HEK293 (cell line): ENCODE measurements around the gene GPR162.
A peak's percentile ranks its signal among the peaks of the same experiment; 100 is the strongest.

Source experiments
- GFI1B ChIP-seq: fragments of 450-650 bp; formaldehyde crosslinking; IDR thresholded peaks from 2 replicates; pipeline ENCODE4 v1.5.1; 2016; ENCODE audit warnings: missing biosample characterization, missing genetic modification characterization
- GLIS1 ChIP-seq: fragments of 450-650 bp; formaldehyde crosslinking; IDR thresholded peaks from 2 replicates; pipeline ENCODE4 v1.5.1; 2016; ENCODE audit warnings: missing biosample characterization, missing genetic modification characterization
- IKZF3 ChIP-seq: fragments of 450-650 bp; IDR thresholded peaks from 2 replicates; pipeline ENCODE4 v1.5.0; 2018; ENCODE audit warnings: missing biosample characterization, mild to moderate bottlenecking, missing genetic modification characterization, moderate library complexity
- KLF16 ChIP-seq: fragments of 450-650 bp; formaldehyde crosslinking; IDR thresholded peaks from 2 replicates; pipeline ENCODE4 v1.5.1; 2017; ENCODE audit warnings: missing biosample characterization, missing genetic modification characterization
- OSR2 ChIP-seq: fragments of 450-650 bp; formaldehyde crosslinking; IDR thresholded peaks from 2 replicates; pipeline ENCODE4 v1.5.1; 2016; ENCODE audit warnings: missing biosample characterization, missing genetic modification characterization
- SCRT2 ChIP-seq: fragments of 450-650 bp; formaldehyde crosslinking; IDR thresholded peaks from 2 replicates; pipeline ENCODE4 v1.5.1; 2016; ENCODE audit warnings: missing biosample characterization, missing genetic modification characterization
- SP2 ChIP-seq: fragments of 450-650 bp; formaldehyde crosslinking; IDR thresholded peaks from 2 replicates; pipeline ENCODE4 v1.5.1; 2016; ENCODE audit warnings: missing biosample characterization, missing genetic modification characterization
- SP3 ChIP-seq: fragments of 450-650 bp; formaldehyde crosslinking; IDR thresholded peaks from 2 replicates; pipeline ENCODE4 v1.5.1; 2016; ENCODE audit warnings: missing biosample characterization, missing genetic modification characterization
- ZBTB17 ChIP-seq: fragments of 450-650 bp; formaldehyde crosslinking; IDR thresholded peaks from 2 replicates; pipeline ENCODE4 v1.5.1; 2016; ENCODE audit warnings: missing biosample characterization, missing genetic modification characterization
- ZFHX2 ChIP-seq: fragments of 450-650 bp; formaldehyde crosslinking; conservative IDR thresholded peaks from 2 replicates; pipeline ENCODE4 v1.5.1; 2016; ENCODE audit warnings: missing biosample characterization, missing genetic modification characterization
- ZNF112 ChIP-seq: fragments of 450-650 bp; formaldehyde crosslinking; IDR thresholded peaks from 2 replicates; pipeline ENCODE4 v1.5.0; 2017; ENCODE audit warnings: missing biosample characterization, missing genetic modification characterization
- ZNF140 ChIP-seq: fragments of 450-650 bp; formaldehyde crosslinking; IDR thresholded peaks from 2 replicates; pipeline ENCODE4 v1.5.1; 2016; ENCODE audit warnings: missing biosample characterization, missing genetic modification characterization
- ZNF157 ChIP-seq: fragments of 450-650 bp; formaldehyde crosslinking; IDR thresholded peaks from 2 replicates; pipeline ENCODE4 v1.5.1; 2016; ENCODE audit warnings: missing biosample characterization, missing genetic modification characterization
- ZNF266 ChIP-seq: fragments of 450-650 bp; formaldehyde crosslinking; IDR thresholded peaks from 2 replicates; pipeline ENCODE4 v1.5.1; 2016; ENCODE audit warnings: missing biosample characterization, missing genetic modification characterization, low read depth
- ZNF335 ChIP-seq: fragments of 450-650 bp; formaldehyde crosslinking; conservative IDR thresholded peaks from 2 replicates; pipeline ENCODE4 v1.5.1; 2016; ENCODE audit warnings: missing biosample characterization, missing genetic modification characterization
- ZNF341 ChIP-seq: fragments of 450-650 bp; formaldehyde crosslinking; IDR thresholded peaks from 2 replicates; pipeline ENCODE4; 2016; ENCODE audit warnings: low read depth, missing biosample characterization, missing genetic modification characterization
- ZNF391 ChIP-seq: fragments of 450-650 bp; formaldehyde crosslinking; IDR thresholded peaks from 2 replicates; pipeline ENCODE4 v1.5.1; 2016; ENCODE audit warnings: low read depth, missing biosample characterization, missing genetic modification characterization, borderline replicate concordance
- ZNF501 ChIP-seq: fragments of 450-650 bp; formaldehyde crosslinking; IDR thresholded peaks from 2 replicates; pipeline ENCODE4 v1.5.1; 2016; ENCODE audit warnings: missing biosample characterization, missing genetic modification characterization
- ZNF521 ChIP-seq: fragments of 450-650 bp; formaldehyde crosslinking; IDR thresholded peaks from 2 replicates; pipeline ENCODE4 v1.5.1; 2017; ENCODE audit warnings: missing biosample characterization, mild to moderate bottlenecking, missing genetic modification characterization
- ZNF530 ChIP-seq: fragments of 450-650 bp; formaldehyde crosslinking; IDR thresholded peaks from 2 replicates; pipeline ENCODE4 v1.5.1; 2016; ENCODE audit warnings: low read depth, missing biosample characterization, missing genetic modification characterization
- ZNF561 ChIP-seq: fragments of 450-650 bp; IDR thresholded peaks from 2 replicates; pipeline ENCODE4 v1.5.1; 2018; ENCODE audit warnings: missing biosample characterization, missing genetic modification characterization, borderline replicate concordance
- ZNF596 ChIP-seq: fragments of 450-650 bp; IDR thresholded peaks from 2 replicates; pipeline ENCODE4 v1.5.0; 2018; ENCODE audit warnings: missing biosample characterization, mild to moderate bottlenecking, missing genetic modification characterization, moderate library complexity
- TF ChIP-seq, protein P1 (sequence below): fragments of 450-650 bp; formaldehyde crosslinking; IDR thresholded peaks from 2 replicates; pipeline ENCODE4 v1.5.0; 2017; ENCODE audit warnings: missing biosample characterization, missing genetic modification characterization, borderline replicate concordance
- TF ChIP-seq, protein P2 (sequence below): fragments of 450-650 bp; formaldehyde crosslinking; IDR thresholded peaks from 2 replicates; pipeline ENCODE4 v1.5.1; 2016; ENCODE audit warnings: missing biosample characterization, missing genetic modification characterization
- TF ChIP-seq, protein P3 (sequence below): fragments of 450-650 bp; formaldehyde crosslinking; IDR thresholded peaks from 2 replicates; pipeline ENCODE4 v1.5.1; 2016; ENCODE audit warnings: missing biosample characterization, missing genetic modification characterization
- TF ChIP-seq, protein P4 (sequence below): fragments of 450-650 bp; formaldehyde crosslinking; IDR thresholded peaks from 2 replicates; pipeline ENCODE4 v1.5.1; 2016; ENCODE audit warnings: missing biosample characterization, missing genetic modification characterization
- TF ChIP-seq, protein P5 (sequence below): fragments of 450-650 bp; formaldehyde crosslinking; IDR thresholded peaks from 2 replicates; pipeline ENCODE4 v1.5.1; 2016; ENCODE audit warnings: missing biosample characterization, missing genetic modification characterization
- TF ChIP-seq, protein P6 (sequence below): fragments of 450-650 bp; formaldehyde crosslinking; IDR thresholded peaks from 2 replicates; pipeline ENCODE4 v1.5.1; 2016; ENCODE audit warnings: missing biosample characterization, missing genetic modification characterization

Gene GPR162

DNA sequence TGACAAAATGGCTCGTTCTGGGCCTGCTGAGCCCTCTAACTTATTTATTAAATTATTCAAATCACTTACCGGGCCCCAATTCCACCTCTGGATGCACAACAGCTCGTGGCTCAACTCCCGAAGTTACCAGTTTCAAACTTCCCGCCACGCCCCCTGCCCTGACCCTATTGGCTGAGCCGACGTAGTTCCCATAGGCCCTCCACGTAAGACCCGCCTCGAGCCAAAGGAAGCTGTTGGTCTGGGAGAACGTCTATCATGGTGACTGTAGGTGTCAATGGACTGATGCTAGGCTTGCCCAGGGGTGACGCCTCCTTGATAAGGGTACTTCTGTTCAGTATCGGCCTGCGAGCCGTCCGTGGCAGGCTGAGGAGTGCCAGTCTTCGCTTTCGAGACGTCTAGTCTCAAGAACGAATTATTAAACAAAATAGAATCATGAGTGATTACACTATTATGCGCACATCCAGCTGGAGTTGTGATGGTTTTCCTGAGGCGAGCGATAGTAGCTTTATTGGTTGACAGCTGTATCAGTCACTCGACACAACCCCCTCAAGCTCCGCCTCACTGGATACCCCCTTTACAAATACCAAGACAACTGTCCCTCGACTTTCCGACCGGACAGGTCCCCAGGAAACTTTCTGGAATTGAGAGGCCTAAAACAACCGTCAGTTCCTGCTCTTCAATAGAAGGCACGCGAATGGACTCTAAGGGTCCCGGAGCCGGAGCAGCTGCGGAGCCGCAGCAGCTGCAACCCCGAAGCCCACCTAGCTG, 29.7 kb downstream of the GPR162 start, which contains the start of gene CDCA3 (continued):
- TF ChIP-seq, protein P1, sequence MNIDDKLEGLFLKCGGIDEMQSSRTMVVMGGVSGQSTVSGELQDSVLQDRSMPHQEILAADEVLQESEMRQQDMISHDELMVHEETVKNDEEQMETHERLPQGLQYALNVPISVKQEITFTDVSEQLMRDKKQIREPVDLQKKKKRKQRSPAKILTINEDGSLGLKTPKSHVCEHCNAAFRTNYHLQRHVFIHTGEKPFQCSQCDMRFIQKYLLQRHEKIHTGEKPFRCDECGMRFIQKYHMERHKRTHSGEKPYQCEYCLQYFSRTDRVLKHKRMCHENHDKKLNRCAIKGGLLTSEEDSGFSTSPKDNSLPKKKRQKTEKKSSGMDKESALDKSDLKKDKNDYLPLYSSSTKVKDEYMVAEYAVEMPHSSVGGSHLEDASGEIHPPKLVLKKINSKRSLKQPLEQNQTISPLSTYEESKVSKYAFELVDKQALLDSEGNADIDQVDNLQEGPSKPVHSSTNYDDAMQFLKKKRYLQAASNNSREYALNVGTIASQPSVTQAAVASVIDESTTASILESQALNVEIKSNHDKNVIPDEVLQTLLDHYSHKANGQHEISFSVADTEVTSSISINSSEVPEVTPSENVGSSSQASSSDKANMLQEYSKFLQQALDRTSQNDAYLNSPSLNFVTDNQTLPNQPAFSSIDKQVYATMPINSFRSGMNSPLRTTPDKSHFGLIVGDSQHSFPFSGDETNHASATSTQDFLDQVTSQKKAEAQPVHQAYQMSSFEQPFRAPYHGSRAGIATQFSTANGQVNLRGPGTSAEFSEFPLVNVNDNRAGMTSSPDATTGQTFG (tag by site-specific recombination), result no peak
- TF ChIP-seq ZNF501 (tag by site-specific recombination), result peak; percentile 32; the same call in 1 of the 2 replicates
- TF ChIP-seq ZBTB17 (tag by site-specific recombination), result peak; percentile 69
- TF ChIP-seq ZNF596 (tag by site-specific recombination), result no peak
- TF ChIP-seq, protein P2, sequence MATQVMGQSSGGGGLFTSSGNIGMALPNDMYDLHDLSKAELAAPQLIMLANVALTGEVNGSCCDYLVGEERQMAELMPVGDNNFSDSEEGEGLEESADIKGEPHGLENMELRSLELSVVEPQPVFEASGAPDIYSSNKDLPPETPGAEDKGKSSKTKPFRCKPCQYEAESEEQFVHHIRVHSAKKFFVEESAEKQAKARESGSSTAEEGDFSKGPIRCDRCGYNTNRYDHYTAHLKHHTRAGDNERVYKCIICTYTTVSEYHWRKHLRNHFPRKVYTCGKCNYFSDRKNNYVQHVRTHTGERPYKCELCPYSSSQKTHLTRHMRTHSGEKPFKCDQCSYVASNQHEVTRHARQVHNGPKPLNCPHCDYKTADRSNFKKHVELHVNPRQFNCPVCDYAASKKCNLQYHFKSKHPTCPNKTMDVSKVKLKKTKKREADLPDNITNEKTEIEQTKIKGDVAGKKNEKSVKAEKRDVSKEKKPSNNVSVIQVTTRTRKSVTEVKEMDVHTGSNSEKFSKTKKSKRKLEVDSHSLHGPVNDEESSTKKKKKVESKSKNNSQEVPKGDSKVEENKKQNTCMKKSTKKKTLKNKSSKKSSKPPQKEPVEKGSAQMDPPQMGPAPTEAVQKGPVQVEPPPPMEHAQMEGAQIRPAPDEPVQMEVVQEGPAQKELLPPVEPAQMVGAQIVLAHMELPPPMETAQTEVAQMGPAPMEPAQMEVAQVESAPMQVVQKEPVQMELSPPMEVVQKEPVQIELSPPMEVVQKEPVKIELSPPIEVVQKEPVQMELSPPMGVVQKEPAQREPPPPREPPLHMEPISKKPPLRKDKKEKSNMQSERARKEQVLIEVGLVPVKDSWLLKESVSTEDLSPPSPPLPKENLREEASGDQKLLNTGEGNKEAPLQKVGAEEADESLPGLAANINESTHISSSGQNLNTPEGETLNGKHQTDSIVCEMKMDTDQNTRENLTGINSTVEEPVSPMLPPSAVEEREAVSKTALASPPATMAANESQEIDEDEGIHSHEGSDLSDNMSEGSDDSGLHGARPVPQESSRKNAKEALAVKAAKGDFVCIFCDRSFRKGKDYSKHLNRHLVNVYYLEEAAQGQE (tag by site-specific recombination), result no peak
- no peak for TF ChIP-seq ZNF341
- no peak for TF ChIP-seq ZNF521 (tag by site-specific recombination)
- TF ChIP-seq, protein P3, sequence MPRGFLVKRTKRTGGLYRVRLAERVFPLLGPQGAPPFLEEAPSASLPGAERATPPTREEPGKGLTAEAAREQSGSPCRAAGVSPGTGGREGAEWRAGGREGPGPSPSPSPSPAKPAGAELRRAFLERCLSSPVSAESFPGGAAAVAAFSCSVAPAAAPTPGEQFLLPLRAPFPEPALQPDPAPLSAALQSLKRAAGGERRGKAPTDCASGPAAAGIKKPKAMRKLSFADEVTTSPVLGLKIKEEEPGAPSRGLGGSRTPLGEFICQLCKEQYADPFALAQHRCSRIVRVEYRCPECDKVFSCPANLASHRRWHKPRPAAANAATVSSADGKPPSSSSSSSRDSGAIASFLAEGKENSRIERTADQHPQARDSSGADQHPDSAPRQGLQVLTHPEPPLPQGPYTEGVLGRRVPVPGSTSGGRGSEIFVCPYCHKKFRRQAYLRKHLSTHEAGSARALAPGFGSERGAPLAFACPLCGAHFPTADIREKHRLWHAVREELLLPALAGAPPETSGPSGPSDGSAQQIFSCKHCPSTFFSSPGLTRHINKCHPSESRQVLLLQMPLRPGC (tag by site-specific recombination), result peak; percentile 48; the same call in 1 of the 2 replicates
- 0 out of 2 replicates have a peak, but pooled peaks have one; percentile 31 for TF ChIP-seq ZNF391 (tag by site-specific recombination)
- TF ChIP-seq KLF16, result no peak
- TF ChIP-seq ZNF561 (tag by site-specific recombination), result no peak; the same call in 1 of the 2 replicates
- no peak for TF ChIP-seq ZNF140 (tag by site-specific recombination)
- no peak for TF ChIP-seq OSR2 (tag by site-specific recombination)
- TF ChIP-seq ZNF266 (tag by site-specific recombination), result no peak
- TF ChIP-seq, protein P4, sequence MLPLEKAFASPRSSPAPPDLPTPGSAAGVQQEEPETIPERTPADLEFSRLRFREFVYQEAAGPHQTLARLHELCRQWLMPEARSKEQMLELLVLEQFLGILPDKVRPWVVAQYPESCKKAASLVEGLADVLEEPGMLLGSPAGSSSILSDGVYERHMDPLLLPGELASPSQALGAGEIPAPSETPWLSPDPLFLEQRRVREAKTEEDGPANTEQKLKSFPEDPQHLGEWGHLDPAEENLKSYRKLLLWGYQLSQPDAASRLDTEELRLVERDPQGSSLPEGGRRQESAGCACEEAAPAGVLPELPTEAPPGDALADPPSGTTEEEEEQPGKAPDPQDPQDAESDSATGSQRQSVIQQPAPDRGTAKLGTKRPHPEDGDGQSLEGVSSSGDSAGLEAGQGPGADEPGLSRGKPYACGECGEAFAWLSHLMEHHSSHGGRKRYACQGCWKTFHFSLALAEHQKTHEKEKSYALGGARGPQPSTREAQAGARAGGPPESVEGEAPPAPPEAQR, result no peak
- TF ChIP-seq ZNF112 (tag by site-specific recombination), result no peak
- no peak; the same call in 1 of the 2 replicates for TF ChIP-seq GLIS1 (tag by site-specific recombination)
- TF ChIP-seq SCRT2 (tag by site-specific recombination), result no peak
- no peak for TF ChIP-seq ZNF157
- peak; percentile 93 for TF ChIP-seq SP2 (tag by site-specific recombination)
- TF ChIP-seq, protein P5, sequence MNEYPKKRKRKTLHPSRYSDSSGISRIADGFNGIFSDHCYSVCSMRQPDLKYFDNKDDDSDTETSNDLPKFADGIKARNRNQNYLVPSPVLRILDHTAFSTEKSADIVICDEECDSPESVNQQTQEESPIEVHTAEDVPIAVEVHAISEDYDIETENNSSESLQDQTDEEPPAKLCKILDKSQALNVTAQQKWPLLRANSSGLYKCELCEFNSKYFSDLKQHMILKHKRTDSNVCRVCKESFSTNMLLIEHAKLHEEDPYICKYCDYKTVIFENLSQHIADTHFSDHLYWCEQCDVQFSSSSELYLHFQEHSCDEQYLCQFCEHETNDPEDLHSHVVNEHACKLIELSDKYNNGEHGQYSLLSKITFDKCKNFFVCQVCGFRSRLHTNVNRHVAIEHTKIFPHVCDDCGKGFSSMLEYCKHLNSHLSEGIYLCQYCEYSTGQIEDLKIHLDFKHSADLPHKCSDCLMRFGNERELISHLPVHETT (tag by site-specific recombination), result no peak; the same call in 1 of the 2 replicates
- TF ChIP-seq, protein P6, sequence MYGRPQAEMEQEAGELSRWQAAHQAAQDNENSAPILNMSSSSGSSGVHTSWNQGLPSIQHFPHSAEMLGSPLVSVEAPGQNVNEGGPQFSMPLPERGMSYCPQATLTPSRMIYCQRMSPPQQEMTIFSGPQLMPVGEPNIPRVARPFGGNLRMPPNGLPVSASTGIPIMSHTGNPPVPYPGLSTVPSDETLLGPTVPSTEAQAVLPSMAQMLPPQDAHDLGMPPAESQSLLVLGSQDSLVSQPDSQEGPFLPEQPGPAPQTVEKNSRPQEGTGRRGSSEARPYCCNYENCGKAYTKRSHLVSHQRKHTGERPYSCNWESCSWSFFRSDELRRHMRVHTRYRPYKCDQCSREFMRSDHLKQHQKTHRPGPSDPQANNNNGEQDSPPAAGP, result 0 out of 2 replicates have a peak, but pooled peaks have one; percentile 31
- TF ChIP-seq ZNF530 (tag by site-specific recombination), result no peak
- no peak for TF ChIP-seq GFI1B (tag by site-specific recombination)
- TF ChIP-seq IKZF3 (tag by site-specific recombination), result no peak; the same call in 1 of the 2 replicates
- peak; percentile 28 for TF ChIP-seq ZFHX2
- peak; percentile 77 for TF ChIP-seq SP3 (tag by site-specific recombination)
- no peak for TF ChIP-seq ZNF335 (tag by site-specific recombination)
